Neural progenitor cell (in vitro differentiated cells): ENCODE data around the gene DDX56. TPM values are rescaled to one million over a fixed set of nuclear protein-coding genes. Genes with fewer than 3 reads are reported as not detected.

Experiments
- DNase-seq: peaks from one replicate; pipeline ENCODE4 v3.0.0-alpha.2; 2016; ENCODE audit warnings: low spot score
- H2AFZ ChIP-seq: fragments of 200-600 bp; sonication (generic); replicated peaks from 2 replicates; pipeline ENCODE4 v1.6.1; 2016; ENCODE audit warnings: antibody characterized with exemption
- H3F3A ChIP-seq: fragments of 200-600 bp; sonication (generic); 2 replicates; pipeline ENCODE4 v1.6.1; 2016; ENCODE audit warnings: antibody characterized with exemption, low read depth
- H3K27ac ChIP-seq: fragments of 200-600 bp; sonication (generic); 2 replicates; pipeline ENCODE4 v1.5.1; 2016; ENCODE audit warnings: mild to moderate bottlenecking
- H3K27me3 ChIP-seq: fragments of 200-600 bp; sonication (generic); 2 replicates; pipeline ENCODE4 v1.6.1; 2016; ENCODE audit warnings: mild to moderate bottlenecking, moderate library complexity
- H3K36me3 ChIP-seq: fragments of 200-600 bp; sonication (generic); 2 replicates; pipeline ENCODE4 v1.5.1; 2016
- H3K4me1 ChIP-seq: fragments of 200-600 bp; sonication (generic); 2 replicates; pipeline ENCODE4 v1.6.1; 2016; ENCODE audit warnings: mixed run types
- H3K4me2 ChIP-seq: fragments of 200-600 bp; sonication (generic); 2 replicates; pipeline ENCODE4 v1.6.1; 2016
- H3K4me3 ChIP-seq: fragments of 200-600 bp; sonication (generic); 2 replicates; pipeline ENCODE4 v1.5.1; 2016
- H3K79me2 ChIP-seq: fragments of 200-600 bp; sonication (generic); 2 replicates; pipeline ENCODE4 v1.6.1; 2016; ENCODE audit warnings: low read depth
- H3K9ac ChIP-seq: fragments of 200-600 bp; sonication (generic); 2 replicates; pipeline ENCODE4 v1.6.1; 2016
- H3K9me3 ChIP-seq: fragments of 200-600 bp; sonication (generic); 2 replicates; pipeline ENCODE4 v1.5.1; 2016; ENCODE audit warnings: low read depth
- H4K20me1 ChIP-seq: fragments of 200-600 bp; sonication (generic); 2 replicates; pipeline ENCODE4 v1.6.1; 2016; ENCODE audit warnings: low read depth
- H3K27ac Mint-ChIP-seq: 3 replicates; pipeline ENCODE4 v1.8.0; 2021; ENCODE audit warnings: mixed read lengths
- H3K27me3 Mint-ChIP-seq: 2 replicates; pipeline ENCODE4 v1.8.0; 2022; ENCODE audit warnings: low read depth, mild to moderate bottlenecking, inconsistent platforms, moderate library complexity, mixed read lengths; ENCODE audit not compliant: insufficient read depth
- H3K36me3 Mint-ChIP-seq: 3 replicates; pipeline ENCODE4 v1.8.0; 2021; ENCODE audit warnings: mixed read lengths
- H3K4me1 Mint-ChIP-seq: 3 replicates; pipeline ENCODE4 v1.8.0; 2021; ENCODE audit warnings: mixed read lengths
- H3K4me3 Mint-ChIP-seq: 3 replicates; pipeline ENCODE4 v1.8.0; 2021; ENCODE audit warnings: mild to moderate bottlenecking, moderate library complexity, mixed read lengths
- H3K9me3 Mint-ChIP-seq: 3 replicates; pipeline ENCODE4 v1.8.0; 2020; ENCODE audit warnings: mixed read lengths
- CTCF ChIP-seq: fragments of 200-600 bp; sonication (generic); IDR thresholded peaks from 2 replicates; pipeline ENCODE4 v1.5.1; 2017; ENCODE audit warnings: antibody characterized with exemption, mild to moderate bottlenecking
- EZH2 ChIP-seq: fragments of 200-600 bp; sonication (generic); IDR thresholded peaks from 2 replicates; pipeline ENCODE4 v1.6.1; 2017; ENCODE audit warnings: antibody characterized with exemption, mild to moderate bottlenecking, moderate library complexity
- EZH2phosphoT487 ChIP-seq: fragments of 200-600 bp; sonication (generic); IDR thresholded peaks from 2 replicates; pipeline ENCODE4 v1.6.1; 2017; ENCODE audit warnings: antibody characterized with exemption
- total RNA-seq: library from RNA; depleted of rRNA; stranded (reverse); fragments of >200 nt; gene quantifications from 2 replicates; pipeline ENCODE4 v1.2.3, GENCODE V29; 2015; ENCODE audit warnings: low replicate concordance

The DDX56 gene
- total RNA-seq, 1 donor from 2014 or later, result 67.5 TPM

- Histone ChIP-seq H3K4me2 (peak overlapping the region; percentile 92), H3K9me3 (no peaks in the 10 kb centered on the region), H3K36me3 (peaks cover 7% of the 10 kb centered on the region), H2AFZ (no peak overlapping the region), H3K79me2 (peaks cover 44% of the 10 kb centered on the region), H3K4me3 (peak overlapping the region; percentile 73), H3K27ac (no peak overlapping the region), H4K20me1 (peaks cover 6% of the 10 kb centered on the region), H3K9ac (peak overlapping the region; percentile 25), H3K4me1 (peaks cover 17% of the 10 kb centered on the region), H3F3A (peaks cover 38% of the 10 kb centered on the region), H3K27me3 (no peaks in the 10 kb centered on the region)
- Mint-ChIP-seq H3K9me3 (no peaks in the 10 kb centered on the region), H3K27me3 (peaks cover 3% of the 10 kb centered on the region), H3K27ac (no peak overlapping the region), H3K4me3 (peak overlapping the region; percentile 98), H3K4me1 (peaks cover 30% of the 10 kb centered on the region), H3K36me3 (peaks cover 36% of the 10 kb centered on the region)
- TF ChIP-seq EZH2phosphoT487, result no peak
- no peak for TF ChIP-seq EZH2
- TF ChIP-seq CTCF, result no peak
- DNase-seq, result no peak
Observed at GRCh38 chr7:44575054-44575453, 1.3 kb upstream of the DDX56 start.

- Histone ChIP-seq H3K9me3 (no peaks in the 10 kb centered on the region), H3K79me2 (peaks cover 39% of the 10 kb centered on the region), H3K27ac (peak overlapping the region; percentile 71), H3K27me3 (no peaks in the 10 kb centered on the region), H3K4me1 (peaks cover 17% of the 10 kb centered on the region), H3K4me3 (peak overlapping the region; percentile 73), H3F3A (peaks cover 31% of the 10 kb centered on the region), H4K20me1 (peaks cover under 1% of the 10 kb centered on the region), H3K36me3 (peaks cover 7% of the 10 kb centered on the region), H2AFZ (peak overlapping the region; percentile 60), H3K4me2 (peak overlapping the region; percentile 92), H3K9ac (peak overlapping the region; percentile 73)
- TF ChIP-seq EZH2 (no peak), CTCF (no peak), EZH2phosphoT487 (no peak)
- peaks cover 39% of the 10 kb centered on the region for H3K36me3 Mint-ChIP-seq
- H3K27ac Mint-ChIP-seq, result peak overlapping the region; percentile 96
- no peak for DNase-seq
- H3K9me3 Mint-ChIP-seq, result no peaks in the 10 kb centered on the region
- H3K4me1 Mint-ChIP-seq, result peaks cover 27% of the 10 kb centered on the region
- H3K4me3 Mint-ChIP-seq, result peak overlapping the region; percentile 98
- H3K27me3 Mint-ChIP-seq, result peaks cover 3% of the 10 kb centered on the region
Observed at GRCh38 chr7:44574287-44574872, 672 bp upstream of the DDX56 start.

- no peaks in the 10 kb centered on the region for H3K27me3 ChIP-seq
- TF ChIP-seq EZH2, result no peak
- no peak for TF ChIP-seq EZH2phosphoT487
- no peak for TF ChIP-seq CTCF
- no peak overlapping the region for H2AFZ ChIP-seq
- H3K9me3 ChIP-seq, result no peaks in the 10 kb centered on the region
- H3K4me3 Mint-ChIP-seq, result peak overlapping the region; percentile 98
- no peak overlapping the region for H3K27ac ChIP-seq
- peak overlapping the region; percentile 96 for H3K27ac Mint-ChIP-seq
- peak overlapping the region; percentile 92 for H3K4me2 ChIP-seq
- H3K27me3 Mint-ChIP-seq, result peaks cover 3% of the 10 kb centered on the region
- peaks cover 17% of the 10 kb centered on the region for H3K4me1 ChIP-seq
- H3F3A ChIP-seq, result peaks cover 23% of the 10 kb centered on the region
- H3K4me3 ChIP-seq, result peak overlapping the region; percentile 73
- H3K79me2 ChIP-seq, result peaks cover 39% of the 10 kb centered on the region
- no peak for DNase-seq
- peaks cover 7% of the 10 kb centered on the region for H3K36me3 ChIP-seq
- H3K9ac ChIP-seq, result peak overlapping the region; percentile 73
- no peaks in the 10 kb centered on the region for H4K20me1 ChIP-seq
- no peaks in the 10 kb centered on the region for H3K9me3 Mint-ChIP-seq
- peaks cover 27% of the 10 kb centered on the region for H3K4me1 Mint-ChIP-seq
- peaks cover 43% of the 10 kb centered on the region for H3K36me3 Mint-ChIP-seq
Observed at GRCh38 chr7:44572771-44573170, 937 bp downstream of the DDX56 start.
